Neural cell (in vitro differentiated cells): ENCODE results near the gene PGBD5. TPM values are rescaled to one million over a fixed set of nuclear protein-coding genes. Genes with fewer than 3 reads are reported as not detected.

Experiments used
- H2AFZ ChIP-seq: fragments of 200-600, 300-800 bp; sonication (generic), shearing (Covaris generic); 2 replicates; pipeline ENCODE4 v1.6.0; 2014; ENCODE audit warnings: low read depth, mild to moderate bottlenecking, antibody characterized with exemption, low read length, moderate library complexity
- H3F3A ChIP-seq: fragments of 200-600 bp; shearing (Covaris generic); 2 replicates; pipeline ENCODE4 v1.6.1; 2016; ENCODE audit warnings: mild to moderate bottlenecking, moderate library complexity, mixed read lengths, antibody characterized with exemption, low read length; ENCODE audit not compliant: insufficient read depth, poor library complexity, severe bottlenecking
- H3K27ac ChIP-seq: fragments of 200-600, 300-800 bp; sonication (generic), shearing (Covaris generic); 2 replicates; pipeline ENCODE4 v1.5.1; 2014; ENCODE audit warnings: mild to moderate bottlenecking, low read length, moderate library complexity
- H3K27me3 ChIP-seq: fragments of 300-800, 200-600 bp; sonication (generic), shearing (Covaris generic); 2 replicates; pipeline ENCODE4 v1.6.0; 2014; ENCODE audit warnings: mild to moderate bottlenecking, low read depth, low read length, moderate library complexity; ENCODE audit not compliant: insufficient read depth
- H3K36me3 ChIP-seq: fragments of 300-800, 200-600 bp; sonication (generic), shearing (Covaris generic); 2 replicates; pipeline ENCODE4 v1.5.1; 2014; ENCODE audit warnings: mild to moderate bottlenecking, antibody characterized with exemption, low read length, moderate library complexity; ENCODE audit not compliant: insufficient read depth
- H3K4me2 ChIP-seq: fragments of 300-800, 200-600 bp; sonication (generic), shearing (Covaris generic); 2 replicates; pipeline ENCODE4 v1.6.0; 2014; ENCODE audit warnings: mild to moderate bottlenecking, low read length
- H3K4me3 ChIP-seq: fragments of 300-800, 200-600 bp; sonication (generic), shearing (Covaris generic); 2 replicates; pipeline ENCODE4 v1.5.1; 2014; ENCODE audit warnings: mild to moderate bottlenecking, low read length, moderate library complexity
- H3K79me2 ChIP-seq: fragments of 200-600 bp; shearing (Covaris generic); replicated peaks from 2 replicates; pipeline ENCODE4 v1.6.0; 2014; ENCODE audit warnings: mild to moderate bottlenecking, low read length, moderate library complexity; ENCODE audit not compliant: insufficient read depth
- H3K9ac ChIP-seq: fragments of 300-800, 200-600 bp; sonication (generic), shearing (Covaris generic); 2 replicates; pipeline ENCODE4 v1.6.1; 2016; ENCODE audit warnings: mild to moderate bottlenecking, low read length, mixed read lengths
- H3K9me2 ChIP-seq: fragments of 200-600 bp; shearing (Covaris generic); 2 replicates; pipeline ENCODE4 v1.6.1; 2016; ENCODE audit warnings: mild to moderate bottlenecking, low read length, mixed read lengths; ENCODE audit not compliant: insufficient read depth
- H3K9me3 ChIP-seq: fragments of 200-600, 300-800 bp; sonication (generic), shearing (Covaris generic); 2 replicates; pipeline ENCODE4 v1.6.1; 2016; ENCODE audit warnings: mild to moderate bottlenecking, mixed run types, low read length, moderate library complexity, mixed read lengths
- H4K20me1 ChIP-seq: fragments of 200-600 bp; shearing (Covaris generic); 2 replicates; pipeline ENCODE4 v1.6.1; 2016; ENCODE audit warnings: mild to moderate bottlenecking, mixed run types; ENCODE audit not compliant: insufficient read depth
- CTCF ChIP-seq: fragments of 450-650 bp; IDR thresholded peaks from 2 replicates; pipeline ENCODE4 v1.5.1; 2014; ENCODE audit warnings: antibody characterized with exemption, mild to moderate bottlenecking, moderate library complexity; ENCODE audit not compliant: poor library complexity, severe bottlenecking
- EP300 ChIP-seq: fragments of 450-650 bp; conservative IDR thresholded peaks from 2 replicates; pipeline ENCODE4 v1.6.1; 2014; ENCODE audit warnings: antibody characterized with exemption, mild to moderate bottlenecking, moderate library complexity; ENCODE audit not compliant: poor library complexity, severe bottlenecking
- EZH2 ChIP-seq: fragments of 200-600, 300-800 bp; shearing (Covaris generic), sonication (generic); IDR thresholded peaks from 2 replicates; pipeline ENCODE4 v1.6.1; 2014; ENCODE audit warnings: antibody characterized with exemption, low read length, borderline replicate concordance, mild to moderate bottlenecking; ENCODE audit not compliant: insufficient read depth, poor library complexity, severe bottlenecking
- MXI1 ChIP-seq: fragments of 450-650 bp; conservative IDR thresholded peaks from 2 replicates; pipeline ENCODE4 v1.6.1; 2014; ENCODE audit warnings: antibody characterized with exemption, mild to moderate bottlenecking; ENCODE audit not compliant: poor library complexity, severe bottlenecking
- POLR2AphosphoS5 ChIP-seq: IDR thresholded peaks from 2 replicates; pipeline ENCODE4 v1.6.1; 2012
- RAD21 ChIP-seq: fragments of 450-650 bp; conservative IDR thresholded peaks from 2 replicates; pipeline ENCODE4 v1.6.1; 2014; ENCODE audit warnings: antibody characterized with exemption, mild to moderate bottlenecking, moderate library complexity
- REST ChIP-seq: IDR thresholded peaks from 2 replicates; pipeline ENCODE4 v1.6.1; 2012; ENCODE audit warnings: borderline replicate concordance
- SMC3 ChIP-seq: fragments of 450-650 bp; conservative IDR thresholded peaks from 2 replicates; pipeline ENCODE4 v1.6.1; 2014; ENCODE audit warnings: antibody characterized with exemption, mild to moderate bottlenecking, moderate library complexity; ENCODE audit not compliant: poor library complexity
- TAF1 ChIP-seq: IDR thresholded peaks from 2 replicates; pipeline ENCODE4 v1.6.1; 2012; ENCODE audit warnings: low read depth
- polyA plus RNA-seq: library from polyadenylated mRNA; depleted of rRNA; stranded (reverse); fragments of >200 nt; gene quantifications from 2 replicates; pipeline ENCODE4 v1.2.3, GENCODE V29; 2014

The PGBD5 gene
- polyA plus RNA-seq, 1 donor from 2014 or later = 16.3 TPM

- Histone ChIP-seq H3K4me3 (no peak overlapping the region), H3K36me3 (no peaks in the 10 kb centered on the region), H3K9me2 (no peaks in the 10 kb centered on the region), H4K20me1 (no peaks in the 10 kb centered on the region), H3K4me2 (no peak overlapping the region), H3K9ac (no peak overlapping the region), H2AFZ (no peak overlapping the region), H3K27me3 (no peaks in the 10 kb centered on the region), H3K9me3 (no peaks in the 10 kb centered on the region), H3F3A (no peaks in the 10 kb centered on the region), H3K79me2 (no peaks in the 10 kb centered on the region), H3K27ac (no peak overlapping the region)
- TF ChIP-seq EZH2 (no peak), POLR2AphosphoS5 (no peak), EP300 (no peak), MXI1 (no peak), CTCF (no peak), REST (no peak), TAF1 (no peak), SMC3 (no peak), RAD21 (no peak)
Measured at GRCh38 chr1:230366504-230366915, 59.6 kb downstream of the PGBD5 start.

- no peak overlapping the region for H3K9ac ChIP-seq
- no peak overlapping the region for H3K4me2 ChIP-seq
- TF ChIP-seq REST = no peak
- no peak for TF ChIP-seq EP300
- TF ChIP-seq EZH2 = no peak
- TF ChIP-seq TAF1 = no peak
- no peak for TF ChIP-seq RAD21
- TF ChIP-seq CTCF = no peak
- no peak for TF ChIP-seq SMC3
- TF ChIP-seq POLR2AphosphoS5 = no peak
- TF ChIP-seq MXI1 = no peak
- no peaks in the 10 kb centered on the region for H4K20me1 ChIP-seq
- no peak overlapping the region for H3K27ac ChIP-seq
- no peaks in the 10 kb centered on the region for H3F3A ChIP-seq
- H2AFZ ChIP-seq = no peak overlapping the region
- no peaks in the 10 kb centered on the region for H3K9me3 ChIP-seq
- H3K79me2 ChIP-seq = no peaks in the 10 kb centered on the region
- H3K4me3 ChIP-seq = no peak overlapping the region
- H3K36me3 ChIP-seq = no peaks in the 10 kb centered on the region
- no peaks in the 10 kb centered on the region for H3K27me3 ChIP-seq
- H3K9me2 ChIP-seq = no peaks in the 10 kb centered on the region
Measured at GRCh38 chr1:230365723-230366307, 60.3 kb downstream of the PGBD5 start.
